BJ (cell line): Measurements from ENCODE around the gene WDR70. TPM values are rescaled to one million over a fixed set of nuclear protein-coding genes. Genes with fewer than 3 reads are reported as not detected.
A peak's percentile ranks its signal among the peaks of the same experiment; 100 is the strongest.

Source experiments
- CTCF ChIA-PET: fragments of 350-600 bp; formaldehyde crosslinking; extraction: SDS; loops from one replicate; lab custom pipeline; 2021; ENCODE audit warnings: antibody characterized with exemption, inconsistent platforms; lab: Yijun Ruan, JAX
- POLR2A ChIA-PET: fragments of 300-600 bp; sonication (Branson Sonifier 250); formaldehyde crosslinking; extraction: SDS; loops from one replicate; lab custom pipeline; 2021; ENCODE audit warnings: antibody characterized with exemption; lab: Charles Lee
- DNase-seq: peaks from one replicate; pipeline ENCODE4 v3.0.0-alpha.2; 2011; ENCODE audit warnings: low read depth
- H3K27me3 ChIP-seq: 2 replicates; pipeline ENCODE4 v1.6.0; 2011; ENCODE audit warnings: low read length; ENCODE audit not compliant: control insufficient read depth, insufficient read depth
- H3K36me3 ChIP-seq: 2 replicates; pipeline ENCODE4 v1.5.1; 2011; ENCODE audit warnings: low read length; ENCODE audit not compliant: control insufficient read depth, insufficient read depth
- H3K4me3 ChIP-seq: 2 replicates; pipeline ENCODE4 v1.5.1; 2011; ENCODE audit warnings: low read depth, mild to moderate bottlenecking, control low read depth, low read length
- polyA plus RNA-seq: library from polyadenylated mRNA; depleted of rRNA; stranded (reverse); fragments of >200 nt; gene quantifications from 2 replicates; pipeline ENCODE4 v1.2.3, GENCODE V29; 2011
- TF ChIP-seq, protein P1 (sequence below): IDR thresholded peaks from 2 replicates; pipeline ENCODE4 v1.5.1; 2011; ENCODE audit warnings: low read depth, mild to moderate bottlenecking, control low read depth, inconsistent platforms, low read length, moderate library complexity; ENCODE audit not compliant: insufficient read depth

The WDR70 gene
- polyA plus RNA-seq, 1 experiment: 14.0 TPM

- DNase-seq: no peak
- H3K4me3 ChIP-seq: no peak overlapping the region
- ChIA-PET POLR2A (no interaction called here), CTCF (interaction anchor here (0.7 to 2.6 kb wide), 3 partner anchors 11 to 14 kb away, joined by 3 to 10 read pairs (median 9); no protein-coding TSS in a partner anchor)
- TF ChIP-seq, protein P1, sequence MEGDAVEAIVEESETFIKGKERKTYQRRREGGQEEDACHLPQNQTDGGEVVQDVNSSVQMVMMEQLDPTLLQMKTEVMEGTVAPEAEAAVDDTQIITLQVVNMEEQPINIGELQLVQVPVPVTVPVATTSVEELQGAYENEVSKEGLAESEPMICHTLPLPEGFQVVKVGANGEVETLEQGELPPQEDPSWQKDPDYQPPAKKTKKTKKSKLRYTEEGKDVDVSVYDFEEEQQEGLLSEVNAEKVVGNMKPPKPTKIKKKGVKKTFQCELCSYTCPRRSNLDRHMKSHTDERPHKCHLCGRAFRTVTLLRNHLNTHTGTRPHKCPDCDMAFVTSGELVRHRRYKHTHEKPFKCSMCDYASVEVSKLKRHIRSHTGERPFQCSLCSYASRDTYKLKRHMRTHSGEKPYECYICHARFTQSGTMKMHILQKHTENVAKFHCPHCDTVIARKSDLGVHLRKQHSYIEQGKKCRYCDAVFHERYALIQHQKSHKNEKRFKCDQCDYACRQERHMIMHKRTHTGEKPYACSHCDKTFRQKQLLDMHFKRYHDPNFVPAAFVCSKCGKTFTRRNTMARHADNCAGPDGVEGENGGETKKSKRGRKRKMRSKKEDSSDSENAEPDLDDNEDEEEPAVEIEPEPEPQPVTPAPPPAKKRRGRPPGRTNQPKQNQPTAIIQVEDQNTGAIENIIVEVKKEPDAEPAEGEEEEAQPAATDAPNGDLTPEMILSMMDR: no peak
- no peaks in the 10 kb centered on the region for H3K27me3 ChIP-seq
- H3K36me3 ChIP-seq: no peaks in the 10 kb centered on the region
Observed at GRCh38 chr5:37736397-37736796, 357.3 kb downstream of the WDR70 start.

GRCh38 chr5:37737326-37738056, 358.4 kb downstream of the WDR70 start:
- no peaks in the 10 kb centered on the region for H3K36me3 ChIP-seq
- no peaks in the 10 kb centered on the region for H3K27me3 ChIP-seq
- DNase-seq: no peak
- H3K4me3 ChIP-seq: no peak overlapping the region
- TF ChIP-seq, protein P1: no peak
- ChIA-PET POLR2A (no interaction called here), CTCF (interaction anchor here (1.2 to 2.6 kb wide), 5 partner anchors 8 to 99 kb away, joined by 4 to 9 read pairs (median 6); no protein-coding TSS in a partner anchor)

- CTCF ChIA-PET: interaction anchor here (0.8 to 2.6 kb wide), 8 partner anchors 8 to 99 kb away, joined by 3 to 9 read pairs (median 4); no protein-coding TSS in a partner anchor
- peak; percentile 58 for DNase-seq
- no peak overlapping the region for H3K4me3 ChIP-seq
Observed at GRCh38 chr5:37738057-37738691, 359.1 kb downstream of the WDR70 start.

GRCh38 chr5:37738865-37739488, 359.9 kb downstream of the WDR70 start:
- Histone ChIP-seq H3K36me3 (no peaks in the 10 kb centered on the region; the same call in none of the 2 replicates), H3K27me3 (no peaks in the 10 kb centered on the region), H3K4me3 (no peak overlapping the region)
- POLR2A ChIA-PET: no interaction called here
- CTCF ChIA-PET: interaction anchor here (0.6 to 2.6 kb wide), 10 partner anchors 9 to 189 kb away, joined by 3 to 9 read pairs (median 4); no protein-coding TSS in a partner anchor
- TF ChIP-seq, protein P1: no peak
- DNase-seq: no peak

More at GRCh38 chr5:37738057-37738691, 359.1 kb downstream of the WDR70 start:
- Histone ChIP-seq H3K27me3 (no peaks in the 10 kb centered on the region), H3K36me3 (no peaks in the 10 kb centered on the region; the same call in 1 of the 2 replicates)
- TF ChIP-seq, protein P1: no peak
- POLR2A ChIA-PET: no interaction called here

GRCh38 chr5:37739817-37740261, 360.7 kb downstream of the WDR70 start:
- TF ChIP-seq, protein P1: no peak
- H3K4me3 ChIP-seq: no peak overlapping the region
- CTCF ChIA-PET: interaction anchor here (1.3 to 2.7 kb wide), 4 partner anchors 11 to 97 kb away, joined by 6 to 9 read pairs (median 8); no protein-coding TSS in a partner anchor
- no peaks in the 10 kb centered on the region; the same call in none of the 2 replicates for H3K36me3 ChIP-seq
- no peaks in the 10 kb centered on the region for H3K27me3 ChIP-seq
- POLR2A ChIA-PET: interaction anchor here (0.6 to 1.6 kb wide), 3 partner anchors 11 to 93 kb away, joined by 3 to 6 read pairs (median 5); no protein-coding TSS in a partner anchor
- peak; percentile 46 for DNase-seq
